GM18502 (cell line): ENCODE results near the gene NHS.

Experiments
- ATAC-seq: cut with Tn5 transposase; IDR thresholded peaks from one replicate; pipeline ENCODE4 v1.9.1; 2021; ENCODE audit warnings: mild to moderate bottlenecking; ENCODE audit not compliant: unreplicated experiment, poor library complexity

The NHS gene

DNA sequence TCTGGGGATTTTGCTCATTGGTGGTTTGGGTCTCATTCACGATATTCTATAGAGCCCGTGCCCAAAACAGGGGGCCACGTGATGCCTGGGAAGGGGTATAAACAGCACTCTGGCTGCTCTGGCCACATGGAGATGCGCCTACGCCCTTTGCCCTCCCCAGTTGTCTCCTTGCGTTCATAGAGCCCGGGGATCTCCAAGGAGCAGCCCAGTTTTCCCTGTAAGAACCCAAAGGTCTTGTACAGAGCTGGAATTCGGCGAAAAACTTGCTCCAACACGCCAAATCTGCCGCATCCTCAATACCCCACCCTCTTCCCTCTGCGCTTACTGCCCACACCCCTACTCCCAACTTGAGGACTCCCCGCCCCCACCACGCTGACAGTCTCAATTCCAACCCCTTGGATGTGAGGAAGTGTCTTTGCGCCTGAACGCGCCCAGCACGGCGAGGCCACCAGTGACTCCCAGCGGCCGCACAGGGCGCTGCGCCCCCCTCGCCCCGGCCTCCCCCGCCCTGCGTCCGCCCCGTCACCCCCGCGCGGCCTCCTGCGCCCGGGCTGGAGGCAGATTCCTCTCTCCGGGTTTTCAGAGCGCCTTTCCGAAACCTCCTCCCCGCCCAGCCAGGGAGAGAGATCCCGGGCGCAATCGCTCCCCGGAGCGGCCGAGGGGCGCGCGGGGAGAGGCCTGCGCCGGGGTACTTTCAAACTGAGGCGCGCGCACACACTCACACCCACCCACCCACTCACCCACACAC lies at the start of gene NHS:
Gene NHS (plus strand): TSS at position 582 of the 748 bp plus-strand sequence. CDS start 558 bp downstream, outside the sequence.
- ATAC-seq, result no peak

DNA sequence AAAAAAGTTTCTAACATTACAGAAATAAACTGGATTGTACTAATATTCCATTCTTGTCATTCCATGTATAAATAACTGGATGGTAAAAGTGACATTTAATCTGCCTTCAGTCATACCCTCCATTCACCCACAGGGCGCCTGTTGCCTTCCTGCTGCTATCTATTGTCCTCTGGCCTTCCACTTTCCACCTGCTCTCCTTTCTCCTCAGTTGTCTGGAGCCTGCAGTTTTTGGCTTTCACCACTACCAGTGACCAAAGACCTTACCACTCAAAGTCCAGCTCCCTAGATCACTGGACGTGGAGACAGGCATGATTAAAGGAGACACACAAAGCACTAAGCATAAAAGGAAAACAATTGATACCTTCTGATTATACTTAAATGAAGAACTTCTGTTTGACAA lies 46.2 kb upstream of the NHS start:
- ATAC-seq, result no peak

DNA sequence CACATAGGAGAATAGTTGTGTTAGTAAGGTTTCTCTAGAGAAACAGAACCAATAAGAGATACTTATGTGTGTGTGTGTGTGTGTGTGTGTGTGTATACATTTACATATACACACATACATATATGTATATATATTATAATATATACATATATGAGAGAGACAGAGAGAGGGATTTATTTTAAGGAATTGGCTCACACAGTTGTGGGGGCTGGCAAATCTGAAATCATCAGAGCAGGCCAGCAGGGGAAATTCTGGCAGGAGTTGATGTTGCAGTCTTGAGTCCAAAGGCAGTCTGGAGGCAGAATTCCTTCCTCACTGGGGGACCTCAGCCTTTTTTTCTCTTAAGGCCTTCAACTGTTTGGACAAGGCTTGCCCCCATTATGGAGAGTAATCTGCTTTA lies 38.6 kb upstream of the NHS start:
- no peak for ATAC-seq

DNA sequence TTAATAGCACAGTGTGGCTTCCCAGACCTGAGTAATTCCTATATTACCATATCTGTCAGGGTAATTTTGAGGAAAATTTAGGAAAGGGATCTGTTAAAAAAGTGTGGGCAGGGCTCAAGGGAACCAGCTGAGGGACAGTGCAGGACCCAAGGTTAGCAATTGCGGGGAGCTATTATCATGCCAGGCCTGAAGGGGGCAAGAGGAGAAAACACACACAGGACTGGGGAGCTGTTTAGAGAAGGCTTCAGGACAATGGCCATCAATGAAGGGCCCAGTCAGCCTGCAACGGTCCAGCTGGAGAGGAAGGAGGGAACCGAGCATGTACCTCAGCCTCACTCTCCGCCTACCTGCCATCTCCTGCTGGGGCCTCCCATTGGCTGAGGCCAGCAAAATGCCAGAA lies 19.0 kb upstream of the NHS start:
- no peak for ATAC-seq

DNA sequence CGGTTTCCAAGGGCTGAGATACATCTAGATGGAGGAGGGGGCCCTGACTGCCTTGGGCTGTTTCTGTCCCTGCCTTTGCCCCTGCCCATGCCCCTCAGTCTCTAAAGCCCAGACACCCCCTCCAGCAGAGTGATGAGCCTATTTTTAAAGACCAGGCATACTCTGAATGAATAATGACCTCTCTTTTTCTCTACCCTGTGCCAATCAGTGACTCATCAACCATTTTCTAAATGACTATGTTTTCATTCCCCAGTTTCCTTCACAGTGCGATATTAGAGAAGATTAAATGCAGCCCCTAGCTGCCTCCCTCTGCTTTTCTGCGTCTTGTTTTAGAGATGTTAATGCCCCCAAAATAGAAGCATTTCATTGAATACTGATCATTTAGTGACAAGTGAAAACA lies 15.5 kb upstream of the NHS start:
- ATAC-seq, result no peak

DNA sequence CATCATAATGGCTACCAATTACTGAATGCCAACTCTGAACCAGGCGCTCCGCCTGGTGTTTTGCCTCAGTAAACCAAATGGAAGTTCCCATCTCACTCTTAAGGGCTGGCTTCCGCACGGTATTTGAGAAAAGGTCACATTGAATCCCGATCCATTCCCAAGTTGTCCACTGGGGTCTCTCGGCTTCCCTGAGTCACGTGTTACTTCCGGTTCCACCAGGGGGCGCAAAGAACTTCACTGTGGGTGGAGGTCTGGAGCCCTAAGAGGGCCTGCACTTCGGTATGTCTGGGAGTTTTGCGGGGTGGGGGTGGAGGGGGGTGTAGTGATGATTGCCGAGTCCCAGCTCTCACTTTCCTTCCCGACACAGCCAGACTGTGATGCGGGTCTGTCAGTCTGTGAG lies 13.4 kb upstream of the NHS start:
- no peak for ATAC-seq

DNA sequence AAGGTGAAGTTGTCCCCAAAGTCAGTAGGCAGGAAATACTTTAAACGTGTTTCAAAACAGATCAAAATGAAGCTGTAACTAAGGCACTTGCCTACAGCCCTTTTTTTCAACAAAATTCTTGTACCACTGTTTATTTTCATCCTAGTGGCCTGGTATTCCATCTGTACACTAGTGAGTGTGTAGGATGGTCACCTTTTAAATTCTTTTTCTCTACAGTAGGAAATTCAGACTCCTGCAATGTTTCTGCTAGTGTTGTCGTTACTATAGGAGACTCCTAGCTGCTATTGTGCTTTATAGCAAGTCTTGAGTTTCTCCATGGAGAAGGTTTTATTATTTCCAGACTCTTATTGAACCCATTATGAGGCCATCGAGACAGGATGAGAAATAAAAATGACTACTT lies 7.0 kb upstream of the NHS start:
- no peak for ATAC-seq

DNA sequence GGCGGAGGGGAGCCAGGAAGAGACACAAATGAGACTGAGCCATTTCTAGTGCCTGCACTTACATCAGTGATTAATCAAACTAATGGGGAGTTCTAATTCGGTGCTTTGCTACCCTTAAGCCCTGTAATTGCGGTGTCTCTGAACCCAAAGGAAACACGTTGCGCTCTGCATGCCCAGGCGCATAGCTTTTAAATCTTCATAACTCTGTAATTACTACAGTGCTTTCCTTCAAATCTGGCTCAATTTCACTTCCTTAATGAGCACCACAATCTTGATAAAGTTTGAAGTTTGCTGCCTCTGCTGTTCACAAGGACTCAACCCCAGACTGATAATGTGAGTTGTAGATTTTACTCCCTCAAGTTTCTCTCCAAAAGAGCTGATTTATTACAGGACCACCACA lies 5.7 kb upstream of the NHS start:
- ATAC-seq, result no peak

DNA sequence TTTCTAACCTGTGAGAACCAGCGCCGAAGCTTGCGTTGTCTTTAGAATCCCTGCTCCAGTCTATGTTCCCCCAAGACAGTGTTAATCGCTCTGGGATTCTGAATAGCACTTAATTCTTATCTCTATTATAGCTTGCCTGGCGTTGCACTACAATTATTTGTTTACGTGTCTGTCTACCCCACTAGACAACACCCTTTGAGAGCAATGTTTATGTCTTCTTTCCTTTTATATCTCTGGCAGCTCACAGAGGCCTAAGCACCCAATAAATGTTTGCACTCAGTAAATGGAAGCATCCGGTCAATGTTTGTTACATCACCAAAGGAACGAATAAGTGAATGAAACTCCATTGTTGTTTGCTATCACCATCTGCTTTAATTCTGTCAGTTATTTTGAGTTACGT lies 4.8 kb upstream of the NHS start:
- no peak for ATAC-seq

DNA sequence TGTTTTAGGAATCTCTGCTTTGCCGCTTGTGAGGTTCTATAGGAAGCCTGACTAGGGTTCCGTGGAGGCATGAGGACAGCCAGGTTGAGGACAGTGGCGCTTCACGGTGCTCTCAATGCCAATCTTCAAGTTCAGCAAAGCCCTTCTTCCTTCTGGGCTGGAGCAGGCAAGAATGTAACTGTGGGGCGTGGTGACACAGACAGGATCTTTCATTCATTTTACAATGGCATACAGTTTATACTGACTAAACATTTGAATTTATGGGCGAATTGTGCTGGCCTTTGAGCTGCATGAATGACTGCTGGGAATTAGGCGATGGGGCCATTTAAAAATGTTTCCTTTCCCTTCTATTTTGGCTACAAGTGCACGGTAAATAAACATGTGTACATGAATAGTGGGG lies 2.9 kb upstream of the NHS start:
- ATAC-seq, result no peak

DNA sequence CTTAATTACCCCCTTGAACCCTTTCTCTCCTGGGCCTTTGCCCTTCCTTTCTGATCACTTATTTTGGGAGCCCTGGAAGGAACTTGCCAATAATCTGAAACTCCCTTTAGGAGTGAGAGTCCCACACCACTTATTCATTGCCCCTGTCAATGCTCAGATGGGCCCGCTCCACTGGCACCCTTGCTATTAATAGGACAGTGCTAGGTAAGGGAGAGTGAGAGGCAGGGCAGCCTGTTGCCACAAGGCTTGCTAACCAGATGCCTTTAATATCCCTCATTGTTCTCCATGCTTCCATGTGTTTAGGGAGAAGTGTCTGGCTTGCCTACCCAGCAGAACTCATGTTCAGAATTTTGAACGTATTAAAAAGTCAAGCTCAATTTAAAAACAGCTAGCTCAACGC lies 1.7 kb upstream of the NHS start:
- ATAC-seq, result no peak

DNA sequence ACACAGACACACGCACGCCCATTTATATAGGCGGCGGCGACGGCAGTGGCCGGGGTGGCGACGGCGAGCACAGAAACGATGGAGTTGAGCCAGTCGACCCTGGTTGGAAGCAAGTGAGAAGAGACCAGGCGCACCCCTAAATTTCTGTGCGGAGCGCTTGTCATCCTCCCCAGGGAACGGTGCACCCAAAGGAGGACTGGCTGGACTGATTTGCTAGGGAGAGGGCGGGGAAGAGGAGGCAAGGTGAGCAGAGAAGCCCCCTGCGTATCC lies 302 bp downstream of the NHS start:
- ATAC-seq, result no peak

DNA sequence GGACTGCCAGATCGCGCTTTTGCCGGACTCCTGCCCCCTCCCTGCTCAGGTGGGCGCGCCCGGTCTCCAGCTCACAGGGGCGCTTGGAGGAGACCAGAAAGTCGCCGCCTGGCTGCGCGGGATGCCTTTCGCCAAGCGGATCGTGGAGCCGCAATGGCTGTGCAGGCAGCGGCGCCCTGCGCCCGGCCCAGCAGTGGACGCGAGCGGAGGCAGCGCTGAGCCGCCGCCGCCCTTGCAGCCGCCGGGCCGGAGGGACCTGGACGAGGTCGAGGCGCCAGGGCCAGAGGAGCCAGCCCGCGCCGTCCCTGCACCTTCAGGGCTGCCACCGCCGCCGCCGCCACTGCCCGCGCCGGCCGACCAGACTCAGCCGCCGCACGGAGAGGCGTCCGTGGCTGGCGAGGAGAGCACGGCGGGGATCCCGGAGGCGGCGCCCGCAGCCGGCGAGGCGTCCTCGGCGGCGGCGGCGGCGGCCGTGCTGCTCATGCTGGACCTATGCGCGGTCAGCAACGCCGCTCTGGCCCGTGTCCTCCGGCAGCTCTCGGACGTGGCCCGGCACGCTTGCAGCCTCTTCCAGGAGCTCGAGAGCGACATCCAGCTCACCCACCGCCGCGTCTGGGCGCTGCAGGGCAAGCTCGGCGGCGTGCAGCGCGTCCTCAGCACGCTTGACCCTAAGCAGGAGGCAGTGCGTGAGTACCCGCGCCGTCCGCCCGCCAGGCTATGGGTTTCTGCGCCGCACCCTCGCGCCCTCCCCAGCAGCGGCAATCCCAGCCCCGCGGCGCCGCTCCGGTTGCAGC lies 834 bp downstream of the NHS start:
- no peak for ATAC-seq

DNA sequence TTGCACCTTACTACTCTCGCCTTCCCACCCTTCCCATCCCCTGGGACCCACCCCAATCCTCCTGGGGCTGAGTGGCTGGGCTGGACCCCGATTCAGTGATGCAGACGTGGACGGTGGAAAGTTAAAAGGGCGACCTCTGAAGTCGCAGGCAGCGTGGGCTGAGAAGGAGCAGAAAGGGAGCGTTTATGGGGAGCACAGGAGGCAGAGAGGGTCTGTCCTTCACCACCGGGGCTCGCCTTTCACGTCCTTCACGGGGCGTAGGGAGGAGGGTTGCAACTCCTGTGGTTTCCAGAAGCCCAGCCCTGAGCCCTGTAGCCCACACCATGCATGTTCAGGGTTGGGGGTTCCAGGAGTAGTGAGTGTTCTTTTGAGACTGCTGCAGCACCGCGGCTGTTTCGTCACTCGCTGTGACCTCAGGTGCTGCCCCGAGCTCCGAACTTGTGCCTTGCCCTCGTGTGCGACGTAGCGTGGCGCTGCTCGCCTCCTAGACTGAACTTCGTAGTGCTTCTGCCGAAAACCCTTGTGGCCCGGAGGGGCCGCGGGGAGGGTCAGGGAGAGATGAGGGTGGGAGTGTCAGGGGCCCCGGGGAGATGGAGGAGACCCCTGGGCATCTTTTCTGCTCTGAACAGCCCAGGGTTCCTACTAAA lies 1.6 kb downstream of the NHS start:
- ATAC-seq, result no peak

DNA sequence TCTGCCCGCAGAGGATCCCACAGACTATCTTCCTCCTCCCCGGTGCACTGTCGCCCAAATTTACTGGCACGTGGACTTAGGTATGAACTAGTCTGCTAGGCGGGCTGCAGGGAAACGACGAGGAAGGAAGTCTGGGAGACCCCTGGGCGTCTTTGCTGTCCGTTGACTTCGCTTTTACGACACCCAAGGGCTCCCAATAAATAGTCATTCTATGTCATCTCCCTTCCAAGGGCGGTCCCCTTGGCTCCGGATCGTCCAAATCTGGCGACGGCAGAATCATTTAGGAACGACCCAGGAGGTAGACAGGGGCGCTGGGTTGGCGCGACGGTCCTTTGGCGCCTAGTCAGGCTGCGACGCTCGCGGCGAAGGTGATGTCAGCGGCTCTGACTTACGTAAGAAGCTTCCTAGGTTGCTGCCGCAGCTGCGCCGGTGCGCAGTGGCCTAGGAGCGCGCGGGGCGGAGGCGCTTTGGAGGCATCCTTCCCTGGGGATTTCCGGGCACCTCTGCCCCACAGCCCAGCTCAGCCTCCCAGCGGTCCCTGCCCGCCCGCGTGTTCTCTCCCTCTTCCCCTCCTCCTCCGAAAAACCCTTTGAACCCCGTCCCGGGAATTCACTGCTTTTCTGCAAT lies 2.2 kb downstream of the NHS start:
- no peak for ATAC-seq

DNA sequence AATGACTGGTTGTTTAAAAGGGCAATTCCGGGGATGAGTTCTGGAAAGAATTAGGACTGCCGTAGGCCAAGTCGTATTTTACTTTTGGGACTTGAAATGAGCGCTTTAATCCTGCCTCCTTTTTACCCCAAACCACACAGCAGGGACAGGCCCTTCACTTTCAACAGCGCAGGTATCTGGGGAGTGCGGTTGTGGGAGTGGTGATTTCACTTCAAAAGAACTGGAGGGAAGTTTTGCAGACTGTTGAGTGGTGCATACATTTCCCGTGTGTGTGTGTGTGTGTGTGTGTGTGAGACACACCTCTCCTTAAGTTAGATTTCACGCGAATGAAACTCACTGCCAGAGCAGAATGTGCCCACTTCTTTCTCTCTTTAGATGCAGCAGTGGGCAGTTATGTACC lies 2.8 kb downstream of the NHS start:
- no peak for ATAC-seq

DNA sequence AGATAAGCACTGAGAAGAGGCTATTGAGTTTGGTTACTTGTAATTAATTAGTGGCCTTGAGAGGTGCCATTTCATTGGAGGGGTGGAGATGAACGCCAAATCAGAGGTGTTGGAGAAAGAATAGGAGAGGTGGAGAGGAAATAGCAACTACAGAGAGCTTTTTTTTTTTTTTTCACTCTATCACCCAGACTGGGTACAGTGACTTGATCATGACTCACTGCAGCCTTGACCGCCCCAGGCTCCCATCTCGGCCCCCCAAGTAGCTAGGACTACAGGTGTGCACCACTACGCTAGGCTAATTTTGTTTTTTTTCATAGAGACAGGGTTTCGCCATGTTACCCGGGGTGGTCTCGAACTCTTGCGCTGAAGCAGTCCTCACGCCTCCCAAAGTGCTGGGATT lies 5.2 kb downstream of the NHS start:
- ATAC-seq, result no peak

DNA sequence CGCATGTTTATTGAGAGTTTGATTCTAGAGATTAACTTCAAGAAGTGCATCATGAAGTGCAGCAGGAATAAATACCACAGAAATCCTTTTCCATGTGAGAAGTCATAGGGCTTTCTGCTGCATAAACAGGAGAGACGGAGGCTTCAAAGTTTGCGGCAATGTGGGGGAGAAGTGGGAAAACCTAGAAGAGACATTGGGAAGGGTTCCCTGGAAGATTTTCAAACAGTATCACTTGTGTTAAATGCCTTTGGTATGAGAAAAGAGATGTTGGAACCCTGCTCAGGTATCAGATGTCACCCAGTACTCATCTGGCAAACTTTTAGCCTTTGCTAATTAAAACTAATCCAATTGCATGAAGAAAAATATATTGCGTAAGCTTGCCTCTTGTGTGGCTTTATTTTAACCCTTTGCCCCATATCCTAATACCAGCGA lies 15.4 kb downstream of the NHS start:
- ATAC-seq, result no peak

DNA sequence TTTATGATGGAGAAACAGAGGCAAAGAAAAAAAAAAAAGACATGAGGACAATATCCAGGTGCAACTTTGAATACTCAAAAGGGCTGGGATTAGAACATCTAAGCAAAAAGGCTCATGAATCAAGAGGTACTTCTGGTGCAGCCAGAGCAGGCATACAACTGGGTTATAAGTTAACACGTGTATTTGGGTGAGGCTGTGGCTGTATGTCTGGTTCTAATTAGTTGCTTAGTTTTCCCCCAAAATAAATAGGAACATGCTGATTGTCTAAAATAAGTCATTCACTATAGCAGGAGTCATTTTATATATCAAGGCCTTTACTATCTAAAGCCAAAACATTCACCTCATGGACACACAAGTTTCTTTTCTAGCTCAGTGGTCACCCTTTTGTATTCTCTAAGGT lies 20.2 kb downstream of the NHS start:
- ATAC-seq, result no peak

DNA sequence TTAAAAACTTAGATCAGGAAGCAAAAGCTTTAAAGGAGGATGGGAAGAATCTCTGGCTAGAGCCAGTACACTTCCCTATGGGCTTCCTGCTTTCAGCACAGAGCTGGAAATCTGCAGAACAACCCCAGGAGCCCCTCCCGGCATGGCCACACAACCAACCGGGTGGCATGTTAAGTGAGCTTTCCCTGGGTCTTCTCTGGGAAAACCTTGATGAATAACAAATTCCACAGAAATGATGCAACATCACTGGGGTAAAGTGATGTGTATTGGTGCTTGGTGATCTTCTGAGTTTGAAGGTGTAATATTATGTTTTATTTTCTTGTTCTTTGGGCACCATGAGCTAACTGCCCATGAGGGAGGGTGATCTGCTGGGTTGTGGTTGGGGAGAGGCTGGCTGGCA lies 22.1 kb downstream of the NHS start:
- ATAC-seq, result no peak

DNA sequence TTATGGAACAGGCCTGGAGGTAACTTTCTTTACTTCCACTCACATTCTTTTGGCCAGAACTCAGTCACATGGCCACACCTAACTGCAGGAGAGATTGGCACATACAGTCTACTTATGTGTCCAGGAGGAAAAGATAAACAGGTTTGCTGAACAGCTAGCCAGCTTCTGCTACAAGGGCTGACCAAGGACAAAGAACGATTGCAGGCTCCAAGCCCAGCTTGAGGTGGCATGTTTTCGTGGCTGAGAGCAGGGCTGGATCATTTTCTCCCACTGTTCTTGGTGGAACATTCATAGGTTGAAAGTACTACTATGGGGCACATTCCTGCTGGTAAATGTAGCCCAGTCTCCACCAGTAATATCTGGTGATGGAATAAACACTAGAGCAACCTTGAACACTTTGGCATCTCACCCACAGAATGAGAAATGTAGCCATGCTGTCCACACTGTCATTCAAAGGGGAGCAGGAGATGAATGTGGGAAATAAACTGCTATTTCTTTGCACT lies 28.2 kb downstream of the NHS start:
- no peak for ATAC-seq
